HG03060 (cell line): ENCODE results near the gene TTC1.

Source experiments
- ATAC-seq: cut with Tn5 transposase; IDR thresholded peaks from one replicate; pipeline ENCODE4 v1.9.1; 2021; ENCODE audit warnings: low read depth, moderate number of reproducible peaks; ENCODE audit not compliant: unreplicated experiment

TTC1 gene

GRCh38 chr5:160082614-160083500 lies 73.9 kb downstream of the TTC1 start:
- no peak for ATAC-seq

- no peak for ATAC-seq
Observed at GRCh38 chr5:160083501-160083900, 74.6 kb downstream of the TTC1 start.

- ATAC-seq, result no peak
Observed at GRCh38 chr5:160084144-160084543, 75.2 kb downstream of the TTC1 start.

- no peak for ATAC-seq
Observed at GRCh38 chr5:160087199-160087598, 78.3 kb downstream of the TTC1 start.

- no peak for ATAC-seq
Observed at GRCh38 chr5:160088805-160089204, 79.9 kb downstream of the TTC1 start.

- no peak for ATAC-seq
Observed at GRCh38 chr5:160089531-160089930, 80.6 kb downstream of the TTC1 start.

GRCh38 chr5:160090059-160090458 lies 81.1 kb downstream of the TTC1 start:
- no peak for ATAC-seq

- no peak for ATAC-seq
Observed at GRCh38 chr5:160092514-160092913, 83.6 kb downstream of the TTC1 start.

- ATAC-seq, result no peak
Observed at GRCh38 chr5:160092960-160093707, 84.2 kb downstream of the TTC1 start.

GRCh38 chr5:160096178-160096577 lies 87.2 kb downstream of the TTC1 start:
- no peak for ATAC-seq

GRCh38 chr5:160097991-160098390 lies 89.1 kb downstream of the TTC1 start:
- no peak for ATAC-seq

- peak; percentile 82 for ATAC-seq
Observed at GRCh38 chr5:160105686-160106360, 96.9 kb downstream of the TTC1 start.

- no peak for ATAC-seq
Observed at GRCh38 chr5:160108124-160108523, 99.2 kb downstream of the TTC1 start.
